ENCODE data around the gene SLC22A31.

- no peak for TF ChIP-seq CTCF (conservative IDR thresholded peaks at IDR 0.05; ENCODE audit: low read length)
- TF ChIP-seq EZH2phosphoT487 (IDR thresholded peaks at IDR 0.05; ENCODE audit: borderline replicate concordance, low read depth, low read length): no peak
Observed at GRCh38 chr16:89210904-89211515, 10.7 kb upstream of the SLC22A31 start.
